ENCODE measurements around the gene MLIP.
"Not testable (repeated sequence)": the region's sequence is repeated elsewhere in the genome, so short reads cannot be mapped to it uniquely, and the experiment has no call there.

The MLIP gene

GRCh38 chr6:54245265-54245664 is 134.0 kb downstream of the MLIP start:
- DNase-seq (ENCODE audit: insufficient read length) (no peak), FAIRE-seq (no peak)
- TF ChIP-seq POLR2A (IDR thresholded peaks at IDR 0.05; ENCODE audit: low read depth, low read length) = no peak
- TF ChIP-seq TAF1 (IDR thresholded peaks at IDR 0.05; ENCODE audit: borderline replicate concordance, low read depth, low read length) = no peak

GRCh38 chr6:54248319-54248718 is 137.1 kb downstream of the MLIP start:
- DNase-seq (ENCODE audit: insufficient read length) = no peak
- FAIRE-seq = no peak
- no peak for TF ChIP-seq POLR2A (IDR thresholded peaks at IDR 0.05; ENCODE audit: low read depth, low read length)
- no peak for TF ChIP-seq TAF1 (IDR thresholded peaks at IDR 0.05; ENCODE audit: borderline replicate concordance, low read depth, low read length)
- no peak for TF ChIP-seq POLR2AphosphoS5 (IDR thresholded peaks at IDR 0.05; ENCODE audit: low read depth, low read length)

DNA sequence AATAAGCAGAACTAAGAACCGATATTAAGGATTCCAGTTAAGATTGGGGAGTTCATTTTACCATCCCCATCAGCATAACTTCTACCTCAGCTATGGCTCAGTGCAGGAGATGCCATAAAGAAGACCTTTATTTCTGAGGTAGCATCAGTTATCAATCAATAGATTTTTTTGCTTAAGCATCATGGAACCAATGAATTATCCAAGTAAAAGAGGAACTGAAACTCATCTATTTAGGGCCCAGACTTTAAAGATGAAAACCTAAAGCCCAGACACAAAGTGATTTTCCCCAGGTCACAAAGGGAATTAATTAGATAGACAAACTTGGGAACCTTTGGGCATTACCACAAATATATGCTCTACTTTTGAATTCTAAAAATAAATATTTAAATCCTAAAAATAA is 137.8 kb downstream of the MLIP start:
- FAIRE-seq (no peak), DNase-seq (ENCODE audit: insufficient read length) (no peak)

GRCh38 chr6:54249812-54250211 is 138.6 kb downstream of the MLIP start:
- not testable (repeated sequence) for DNase-seq (ENCODE audit: insufficient read length); FAIRE-seq

More for the DNA sequence above, 137.8 kb downstream of the MLIP start:
- TF ChIP-seq POLR2AphosphoS5 (IDR thresholded peaks at IDR 0.05; ENCODE audit: low read depth, low read length) (no peak), POLR2A (IDR thresholded peaks at IDR 0.05; ENCODE audit: low read depth, low read length) (no peak), TAF1 (IDR thresholded peaks at IDR 0.05; ENCODE audit: borderline replicate concordance, low read depth, low read length) (no peak)

DNA sequence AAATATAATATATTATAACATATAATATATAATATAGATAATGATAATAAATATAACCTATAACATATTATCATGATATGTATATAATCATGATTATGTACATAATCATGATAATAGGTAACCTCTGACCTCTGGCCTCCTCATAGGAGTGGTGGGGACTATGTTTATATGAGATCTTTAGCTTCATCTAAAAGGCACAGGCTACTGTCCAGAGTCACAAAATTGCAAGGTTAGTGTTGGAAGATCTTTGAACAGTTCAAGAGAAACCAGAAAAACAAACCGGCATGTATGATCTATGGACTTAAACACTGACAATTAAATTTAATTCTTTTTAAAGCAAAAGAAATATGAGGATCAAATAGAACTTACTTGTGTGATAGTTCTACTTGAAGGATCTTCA is 141.3 kb downstream of the MLIP start:
- no peak for TF ChIP-seq POLR2A (IDR thresholded peaks at IDR 0.05; ENCODE audit: low read depth, low read length)
- no peak for TF ChIP-seq TAF1 (IDR thresholded peaks at IDR 0.05; ENCODE audit: borderline replicate concordance, low read depth, low read length)
- no peak for TF ChIP-seq POLR2AphosphoS5 (IDR thresholded peaks at IDR 0.05; ENCODE audit: low read depth, low read length)
- DNase-seq (ENCODE audit: insufficient read length) (no peak), FAIRE-seq (no peak)

- TF ChIP-seq TAF1 (IDR thresholded peaks at IDR 0.05; ENCODE audit: borderline replicate concordance, low read depth, low read length) (no peak), POLR2AphosphoS5 (IDR thresholded peaks at IDR 0.05; ENCODE audit: low read depth, low read length) (no peak), POLR2A (IDR thresholded peaks at IDR 0.05; ENCODE audit: low read depth, low read length) (no peak)
- DNase-seq (ENCODE audit: insufficient read length) (no peak), FAIRE-seq (no peak)
Measured at GRCh38 chr6:54252916-54253315, 141.7 kb downstream of the MLIP start.

- FAIRE-seq = no peak
- TF ChIP-seq POLR2AphosphoS5 (IDR thresholded peaks at IDR 0.05; ENCODE audit: low read depth, low read length) = no peak
- TF ChIP-seq TAF1 (IDR thresholded peaks at IDR 0.05; ENCODE audit: borderline replicate concordance, low read depth, low read length) = no peak
- TF ChIP-seq POLR2A (IDR thresholded peaks at IDR 0.05; ENCODE audit: low read depth, low read length) = no peak
- DNase-seq (ENCODE audit: insufficient read length) = no peak
Measured at GRCh38 chr6:54254886-54255285, 143.6 kb downstream of the MLIP start.

DNA sequence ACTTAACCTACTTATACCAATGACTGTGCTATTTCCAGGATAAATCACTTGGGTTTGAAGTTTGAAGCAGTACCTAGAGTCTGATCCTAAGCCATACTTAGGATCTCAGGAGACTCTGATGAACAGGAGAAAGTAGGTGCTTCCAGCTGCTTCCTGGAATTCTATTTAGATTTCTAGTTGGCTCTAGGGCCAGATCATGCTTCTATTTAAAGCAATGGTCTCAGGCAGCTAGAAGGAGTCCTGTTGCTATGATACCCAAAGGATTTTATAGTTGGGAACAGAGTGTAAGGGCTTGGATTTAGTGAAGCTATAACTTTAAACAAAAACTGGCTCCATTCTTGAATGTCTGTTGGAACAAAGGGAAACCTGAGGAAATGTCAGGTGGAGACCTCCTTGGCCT is 144.6 kb downstream of the MLIP start:
- FAIRE-seq (no peak), DNase-seq (ENCODE audit: insufficient read length) (no peak)
- TF ChIP-seq POLR2AphosphoS5 (IDR thresholded peaks at IDR 0.05; ENCODE audit: low read depth, low read length) (no peak), TAF1 (IDR thresholded peaks at IDR 0.05; ENCODE audit: borderline replicate concordance, low read depth, low read length) (no peak), POLR2A (IDR thresholded peaks at IDR 0.05; ENCODE audit: low read depth, low read length) (no peak)

- no peak for FAIRE-seq
- TF ChIP-seq TAF1 (IDR thresholded peaks at IDR 0.05; ENCODE audit: borderline replicate concordance, low read depth, low read length) (no peak), POLR2AphosphoS5 (IDR thresholded peaks at IDR 0.05; ENCODE audit: low read depth, low read length) (no peak), POLR2A (IDR thresholded peaks at IDR 0.05; ENCODE audit: low read depth, low read length) (no peak)
- DNase-seq (ENCODE audit: insufficient read length) = no peak
Measured at GRCh38 chr6:54260025-54260424, 148.8 kb downstream of the MLIP start.

- DNase-seq (ENCODE audit: insufficient read length) = no peak
- TF ChIP-seq POLR2A (IDR thresholded peaks at IDR 0.05; ENCODE audit: low read depth, low read length) = no peak
- no peak for TF ChIP-seq TAF1 (IDR thresholded peaks at IDR 0.05; ENCODE audit: borderline replicate concordance, low read depth, low read length)
- TF ChIP-seq POLR2AphosphoS5 (IDR thresholded peaks at IDR 0.05; ENCODE audit: low read depth, low read length) = no peak
- FAIRE-seq = no peak
Measured at GRCh38 chr6:54262499-54262898, 151.3 kb downstream of the MLIP start.

DNA sequence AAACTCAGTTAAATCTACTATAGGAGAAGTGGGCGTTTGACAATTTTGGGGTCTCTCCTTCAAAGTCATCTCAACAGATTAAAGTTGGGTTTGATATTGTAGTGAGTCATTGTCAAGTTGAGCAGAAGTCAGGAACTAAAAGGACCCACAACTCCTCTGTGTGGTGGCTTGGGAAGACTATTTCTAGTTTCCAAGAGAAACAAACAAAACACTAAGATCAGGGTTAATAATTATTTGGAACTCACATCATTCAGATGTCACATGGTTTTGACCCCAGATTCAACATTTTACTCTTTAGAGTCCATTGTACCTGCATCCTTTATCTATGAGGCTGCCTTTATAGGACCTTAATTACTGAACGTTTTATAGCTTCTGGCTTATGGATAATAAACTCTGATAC is 151.7 kb downstream of the MLIP start:
- TF ChIP-seq POLR2AphosphoS5 (IDR thresholded peaks at IDR 0.05; ENCODE audit: low read depth, low read length) (no peak), TAF1 (IDR thresholded peaks at IDR 0.05; ENCODE audit: borderline replicate concordance, low read depth, low read length) (no peak), POLR2A (IDR thresholded peaks at IDR 0.05; ENCODE audit: low read depth, low read length) (no peak)
- FAIRE-seq (no peak), DNase-seq (ENCODE audit: insufficient read length) (no peak)

DNA sequence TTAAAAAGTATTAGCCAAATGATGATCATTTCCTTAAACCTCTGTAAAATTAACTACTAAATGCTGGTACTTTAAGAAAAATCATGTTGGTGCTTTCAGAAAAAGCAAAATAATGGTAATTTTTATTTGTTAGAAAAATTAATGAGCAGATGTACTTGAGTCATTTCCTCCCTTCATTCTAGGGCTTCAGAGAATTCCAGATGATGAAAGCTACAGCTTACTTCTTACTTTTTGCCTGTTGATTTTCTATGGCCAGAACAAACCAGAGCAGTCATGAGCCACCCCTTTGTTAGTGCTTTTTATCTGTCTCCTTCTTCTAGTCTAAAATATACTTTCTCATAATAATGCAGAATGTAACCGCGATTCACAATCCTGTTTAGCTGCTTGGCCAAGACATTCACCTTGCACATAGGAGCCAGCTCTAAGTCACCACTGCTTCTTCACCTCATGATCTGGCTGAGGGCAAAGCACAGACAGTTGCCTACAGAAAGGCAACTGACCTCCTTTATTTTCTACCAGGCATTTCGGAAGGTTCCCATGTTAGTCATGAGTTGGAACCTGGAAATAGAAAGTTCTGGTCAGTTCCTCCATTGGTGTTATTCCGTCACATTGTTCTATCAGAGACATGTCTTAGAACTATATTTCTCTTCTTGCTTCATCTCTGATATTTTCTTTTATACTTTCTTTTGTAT is 153.5 kb downstream of the MLIP start:
- TF ChIP-seq POLR2A (IDR thresholded peaks at IDR 0.05; ENCODE audit: low read depth, low read length) (no peak), POLR2AphosphoS5 (IDR thresholded peaks at IDR 0.05; ENCODE audit: low read depth, low read length) (no peak), TAF1 (IDR thresholded peaks at IDR 0.05; ENCODE audit: borderline replicate concordance, low read depth, low read length) (no peak)
- FAIRE-seq = no peak
- DNase-seq (ENCODE audit: insufficient read length) = no peak

Measured in GM12892 (cell line).